ENCODE results near the gene KRTAP4-1. TPM values are rescaled to one million over a fixed set of nuclear protein-coding genes. Genes with fewer than 3 reads are reported as not detected.
"Not testable (repeated sequence)": the region's sequence is repeated elsewhere in the genome, so short reads cannot be mapped to it uniquely, and the experiment has no call there.

Gene KRTAP4-1
- total and polyA plus RNA-seq, 7 donors: 1.4 TPM; not detected in 6

DNA sequence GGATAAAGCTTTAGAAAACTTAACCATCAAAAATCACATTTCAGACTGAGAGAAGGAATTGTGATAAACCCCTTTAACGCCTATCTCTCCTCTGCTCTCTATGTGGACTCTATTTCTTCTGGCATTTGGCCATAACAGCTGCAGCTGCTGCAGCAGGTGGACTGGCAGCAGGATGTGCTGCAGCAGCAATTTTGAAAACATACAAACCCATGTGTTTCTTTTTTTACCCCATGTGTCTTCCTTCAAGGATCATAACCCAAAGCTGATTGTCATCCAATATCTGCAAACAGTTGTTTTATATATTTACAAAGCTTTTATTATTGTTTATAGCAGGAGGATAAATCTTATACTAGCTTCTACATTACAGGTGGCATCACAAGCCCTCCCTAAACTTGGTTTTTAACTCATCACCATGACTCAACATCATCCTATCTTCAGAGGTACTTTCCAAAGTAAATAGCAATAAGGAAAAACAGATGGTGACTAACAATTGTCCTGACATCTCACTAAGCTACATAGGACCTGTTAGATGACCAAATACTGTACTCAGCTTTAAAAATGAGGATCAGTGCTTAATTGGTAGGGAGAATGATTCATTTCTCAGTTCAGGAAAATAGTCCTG, 27.2 kb upstream of the KRTAP4-1 start:
- peaks cover 0 to 4% (median 4%) of the 10 kb centered on the region in 3 donors for H3K27me3 ChIP-seq

DNA sequence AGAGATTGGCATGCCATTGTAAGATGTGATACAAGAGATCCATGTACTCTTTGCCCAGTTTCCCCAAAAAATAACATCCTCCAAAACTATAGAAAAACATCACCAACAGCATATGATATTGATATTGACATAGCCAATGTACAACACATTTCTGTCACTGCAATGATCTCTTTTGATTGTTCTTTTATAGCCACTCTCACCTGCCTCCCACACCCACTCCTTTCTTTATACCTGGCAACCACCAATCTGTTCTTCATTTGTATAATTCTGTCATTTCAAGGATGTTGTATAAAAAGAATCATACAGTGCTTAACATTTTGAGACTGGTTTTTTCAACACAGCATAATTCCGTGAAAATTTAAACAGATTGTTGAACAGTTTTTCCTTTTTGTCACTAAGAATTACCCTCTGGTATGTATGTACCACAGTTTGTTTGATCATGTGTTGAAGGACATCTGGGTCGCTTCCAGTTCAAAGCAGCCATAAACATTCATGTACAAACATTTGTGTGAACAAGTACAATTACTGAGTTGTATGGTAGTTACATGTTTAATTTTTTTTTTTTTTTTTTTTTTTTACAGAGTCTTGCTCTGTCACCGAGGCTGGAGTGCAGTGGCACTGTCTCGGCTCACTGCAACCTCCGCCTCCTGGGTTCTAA, 14.8 kb upstream of the KRTAP4-1 start:
- WGBS, 2 donors: 11 to 56% methylated on average over 5 of the region's 5 CpGs
- H3K27ac ChIP-seq: no peak overlapping the region
- no peaks in the 10 kb centered on the region for H3K36me3 ChIP-seq
- intact Hi-C loops (cut with DNase I): no loop called here
- DNase-seq: no peak
- no peaks in the 10 kb centered on the region for H3K4me1 ChIP-seq
- no peaks in the 10 kb centered on the region for H3K27me3 ChIP-seq
- no peak overlapping the region for H3K4me3 ChIP-seq
- TF ChIP-seq, protein P1, sequence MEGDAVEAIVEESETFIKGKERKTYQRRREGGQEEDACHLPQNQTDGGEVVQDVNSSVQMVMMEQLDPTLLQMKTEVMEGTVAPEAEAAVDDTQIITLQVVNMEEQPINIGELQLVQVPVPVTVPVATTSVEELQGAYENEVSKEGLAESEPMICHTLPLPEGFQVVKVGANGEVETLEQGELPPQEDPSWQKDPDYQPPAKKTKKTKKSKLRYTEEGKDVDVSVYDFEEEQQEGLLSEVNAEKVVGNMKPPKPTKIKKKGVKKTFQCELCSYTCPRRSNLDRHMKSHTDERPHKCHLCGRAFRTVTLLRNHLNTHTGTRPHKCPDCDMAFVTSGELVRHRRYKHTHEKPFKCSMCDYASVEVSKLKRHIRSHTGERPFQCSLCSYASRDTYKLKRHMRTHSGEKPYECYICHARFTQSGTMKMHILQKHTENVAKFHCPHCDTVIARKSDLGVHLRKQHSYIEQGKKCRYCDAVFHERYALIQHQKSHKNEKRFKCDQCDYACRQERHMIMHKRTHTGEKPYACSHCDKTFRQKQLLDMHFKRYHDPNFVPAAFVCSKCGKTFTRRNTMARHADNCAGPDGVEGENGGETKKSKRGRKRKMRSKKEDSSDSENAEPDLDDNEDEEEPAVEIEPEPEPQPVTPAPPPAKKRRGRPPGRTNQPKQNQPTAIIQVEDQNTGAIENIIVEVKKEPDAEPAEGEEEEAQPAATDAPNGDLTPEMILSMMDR (IDR thresholded peaks at IDR 0.05): no peak
- TF ChIP-seq POLR2A (IDR thresholded peaks at IDR 0.05): no peak
- TF ChIP-seq EP300 (IDR thresholded peaks at IDR 0.05): no peak
- TF ChIP-seq POLR2AphosphoS5 (IDR thresholded peaks at IDR 0.05): no peak
- H3K9me3 ChIP-seq: no peaks in the 10 kb centered on the region

More for the DNA sequence above, 27.2 kb upstream of the KRTAP4-1 start:
- Histone ChIP-seq H3K27ac (no peak overlapping the region), H3K36me3 (no peaks in the 10 kb centered on the region), H3K4me1 (no peaks in the 10 kb centered on the region), H3K9me3 (no peaks in the 10 kb centered on the region), H3K4me3 (no peak overlapping the region)
- 11 to 39% methylated on average over 1 of the region's 1 CpG for WGBS, 2 donors
- intact Hi-C loops (cut with DNase I): no loop called here
- no peak for DNase-seq
- TF ChIP-seq, protein P1 (IDR thresholded peaks at IDR 0.05): no peak

DNA sequence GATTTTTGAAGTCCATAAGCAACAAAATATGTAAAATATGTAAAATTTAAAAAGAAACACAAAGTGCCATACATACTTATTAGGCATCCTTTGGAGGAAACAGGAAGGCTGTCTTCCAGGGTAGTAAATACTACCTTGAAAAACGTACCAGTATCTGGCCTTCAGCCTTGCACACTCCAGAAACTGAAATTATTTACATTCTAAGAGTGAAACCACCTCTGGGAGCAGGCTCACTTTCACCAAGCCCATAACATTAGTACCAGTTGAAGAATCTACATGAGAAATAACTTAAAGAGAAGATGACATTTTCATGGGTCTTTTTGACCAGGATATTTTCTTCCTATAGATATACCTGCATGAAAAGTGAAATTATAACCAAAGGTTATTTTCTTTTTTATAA, 11.4 kb upstream of the KRTAP4-1 start:
- Histone ChIP-seq H3K4me3 (no peak overlapping the region), H3K27me3 (no peaks in the 10 kb centered on the region), H3K4me1 (no peaks in the 10 kb centered on the region), H3K9me3 (no peaks in the 10 kb centered on the region), H3K27ac (no peak overlapping the region), H3K36me3 (no peaks in the 10 kb centered on the region)
- TF ChIP-seq POLR2AphosphoS5 (IDR thresholded peaks at IDR 0.05) (no peak), EP300 (IDR thresholded peaks at IDR 0.05) (no peak), POLR2A (IDR thresholded peaks at IDR 0.05) (no peak)
- TF ChIP-seq, protein P1 (IDR thresholded peaks at IDR 0.05): no peak
- no peak for DNase-seq
- intact Hi-C loops (cut with DNase I): no loop called here
- 22 to 37% methylated on average over 1 of the region's 1 CpG for WGBS, 2 donors

DNA sequence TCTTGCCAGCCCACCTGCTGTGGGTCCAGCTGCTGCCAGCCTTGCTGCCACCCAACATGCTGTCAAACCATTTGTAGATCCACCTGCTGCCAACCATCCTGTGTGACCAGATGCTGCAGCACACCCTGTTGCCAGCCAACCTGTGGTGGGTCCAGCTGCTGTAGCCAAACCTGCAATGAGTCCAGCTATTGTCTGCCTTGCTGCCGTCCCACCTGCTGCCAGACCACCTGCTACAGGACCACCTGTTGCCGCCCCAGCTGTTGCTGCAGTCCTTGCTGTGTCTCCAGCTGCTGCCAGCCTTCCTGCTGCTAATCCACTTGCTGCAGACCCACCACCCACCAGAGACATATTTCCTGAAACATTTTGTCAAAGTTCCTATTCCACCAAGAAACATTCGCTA, 5.6 kb upstream of the KRTAP4-1 start:
- H3K36me3 ChIP-seq: no peaks in the 10 kb centered on the region
- peaks cover 0 to 3% (median 0%) of the 10 kb centered on the region in 3 donors for H3K27me3 ChIP-seq
- no peaks in the 10 kb centered on the region for H3K9me3 ChIP-seq
- TF ChIP-seq, protein P1 (IDR thresholded peaks at IDR 0.05): no peak
- TF ChIP-seq POLR2AphosphoS5 (IDR thresholded peaks at IDR 0.05): no peak
- TF ChIP-seq POLR2A (IDR thresholded peaks at IDR 0.05): no peak
- no peak overlapping the region for H3K27ac ChIP-seq
- H3K4me1 ChIP-seq: no peaks in the 10 kb centered on the region
- WGBS, 2 donors: 92 to 95% methylated on average over 3 of the region's 3 CpGs
- no peak for DNase-seq
- intact Hi-C loops (cut with DNase I): no loop called here
- no peak overlapping the region for H3K4me3 ChIP-seq

DNA sequence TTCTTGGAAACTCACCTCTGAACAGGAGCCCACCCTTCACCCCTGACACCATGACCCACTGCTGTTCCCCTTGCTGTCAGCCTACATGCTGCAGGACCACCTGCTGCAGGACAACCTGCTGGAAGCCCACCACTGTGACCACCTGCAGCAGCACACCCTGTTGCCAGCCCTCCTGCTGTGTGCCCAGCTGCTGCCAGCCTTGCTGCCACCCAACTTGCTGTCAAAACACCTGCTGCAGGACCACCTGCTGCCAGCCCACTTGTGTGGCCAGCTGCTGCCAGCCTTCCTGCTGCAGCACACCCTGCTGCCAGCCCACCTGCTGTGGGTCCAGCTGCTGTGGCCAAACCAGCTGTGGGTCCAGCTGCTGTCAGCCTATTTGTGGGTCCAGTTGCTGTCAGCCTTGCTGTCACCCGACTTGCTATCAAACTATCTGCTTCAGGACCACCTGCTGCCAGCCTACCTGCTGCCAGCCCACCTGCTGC, 5.2 kb upstream of the KRTAP4-1 start, which contains the start of gene KRTAP9-1:
Gene KRTAP9-1 (plus strand): TSS at position 51 of the 482 bp plus-strand sequence. CDS start 0 bp downstream, at position 51.
- H3K36me3 ChIP-seq; H3K27me3 ChIP-seq; H3K27ac ChIP-seq; H3K4me1 ChIP-seq; H3K4me3 ChIP-seq; DNase-seq; intact Hi-C loops (cut with DNase I); H3K9me3 ChIP-seq: not testable (repeated sequence)
- 77 to 87% methylated on average over 1 of the region's 1 CpG for WGBS, 2 donors

All from sigmoid colon (tissue), 7 donors.